ENCODE measurements around the gene TEF. TPM values are rescaled to one million over a fixed set of nuclear protein-coding genes. Genes with fewer than 3 reads are reported as not detected.

The TEF gene
- total and polyA plus RNA-seq, 3 donors from 2014 or later, result 25.6 to 40.9 (median 32.8) TPM

DNA sequence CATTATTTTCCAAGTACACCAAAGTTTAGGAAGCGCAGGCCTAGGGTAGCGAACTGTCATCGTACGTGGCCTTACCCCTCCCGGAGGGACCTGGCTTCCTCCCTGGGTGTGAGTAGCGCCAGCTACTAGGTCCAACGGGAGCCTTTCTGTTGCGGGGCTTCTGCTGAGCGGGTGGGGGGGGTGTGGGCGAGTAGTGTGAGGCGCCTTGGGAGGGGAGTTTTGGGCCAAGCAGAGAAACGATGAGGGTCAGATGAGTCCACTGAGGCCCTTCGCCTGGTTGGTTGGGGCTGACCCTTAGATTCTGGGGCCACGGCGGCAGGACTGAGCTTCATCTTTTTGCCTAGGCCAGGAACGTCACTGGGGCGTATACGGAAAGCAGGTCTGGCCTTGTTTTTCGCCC lies 868 bp downstream of the TEF start:
- H3K27me3 ChIP-seq, result no peaks in the 10 kb centered on the region
- WGBS, 2 donors, result 6 to 9% methylated on average over 7 to 18 of the region's 19 CpGs
- H3K4me1 ChIP-seq, result peaks cover 30% of the 10 kb centered on the region
- peak; percentile 53 for DNase-seq
- intact Hi-C loops (cut with DNase I; ENCODE audit: low total_unique reads), result no loop called here
- H3K36me3 ChIP-seq (ENCODE audit: low read depth, missing control alignments), result no peaks in the 10 kb centered on the region
- no peaks in the 10 kb centered on the region for H3K9me3 ChIP-seq
- peak overlapping the region; percentile 74 to 96 for H3K4me3 ChIP-seq
- no peak for TF ChIP-seq POLR2A (IDR thresholded peaks at IDR 0.05)
- TF ChIP-seq, protein P1, sequence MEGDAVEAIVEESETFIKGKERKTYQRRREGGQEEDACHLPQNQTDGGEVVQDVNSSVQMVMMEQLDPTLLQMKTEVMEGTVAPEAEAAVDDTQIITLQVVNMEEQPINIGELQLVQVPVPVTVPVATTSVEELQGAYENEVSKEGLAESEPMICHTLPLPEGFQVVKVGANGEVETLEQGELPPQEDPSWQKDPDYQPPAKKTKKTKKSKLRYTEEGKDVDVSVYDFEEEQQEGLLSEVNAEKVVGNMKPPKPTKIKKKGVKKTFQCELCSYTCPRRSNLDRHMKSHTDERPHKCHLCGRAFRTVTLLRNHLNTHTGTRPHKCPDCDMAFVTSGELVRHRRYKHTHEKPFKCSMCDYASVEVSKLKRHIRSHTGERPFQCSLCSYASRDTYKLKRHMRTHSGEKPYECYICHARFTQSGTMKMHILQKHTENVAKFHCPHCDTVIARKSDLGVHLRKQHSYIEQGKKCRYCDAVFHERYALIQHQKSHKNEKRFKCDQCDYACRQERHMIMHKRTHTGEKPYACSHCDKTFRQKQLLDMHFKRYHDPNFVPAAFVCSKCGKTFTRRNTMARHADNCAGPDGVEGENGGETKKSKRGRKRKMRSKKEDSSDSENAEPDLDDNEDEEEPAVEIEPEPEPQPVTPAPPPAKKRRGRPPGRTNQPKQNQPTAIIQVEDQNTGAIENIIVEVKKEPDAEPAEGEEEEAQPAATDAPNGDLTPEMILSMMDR (IDR thresholded peaks at IDR 0.05), result no peak
- H3K27ac ChIP-seq, result peak overlapping the region; percentile 98

DNA sequence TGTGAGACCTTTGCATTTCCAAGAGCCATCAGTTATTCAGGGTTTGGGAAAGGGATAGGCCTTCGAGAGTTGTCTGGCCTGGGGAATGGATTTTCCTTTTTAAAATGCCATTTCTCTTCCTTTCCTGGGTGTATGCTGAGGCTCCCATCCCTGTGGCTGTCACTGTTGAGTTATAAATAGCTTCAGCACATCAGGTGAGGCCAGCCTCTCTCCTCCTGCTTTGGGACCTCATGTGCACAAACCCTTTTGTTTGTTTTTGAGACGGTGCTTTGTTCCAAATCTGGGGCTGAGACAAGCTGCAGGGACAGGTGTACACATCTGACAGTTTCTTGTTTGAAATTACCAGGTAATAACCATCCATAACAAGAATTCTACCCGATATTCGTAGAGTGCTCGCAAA lies 1.3 kb downstream of the TEF start:
- peak overlapping the region; percentile 98 for H3K27ac ChIP-seq
- no peaks in the 10 kb centered on the region for H3K36me3 ChIP-seq (ENCODE audit: low read depth, missing control alignments)
- H3K4me3 ChIP-seq, result peak overlapping the region; percentile 74 to 96
- WGBS, 2 donors, result 44 to 57% methylated on average over 5 of the region's 5 CpGs
- H3K4me1 ChIP-seq, result peaks cover 28% of the 10 kb centered on the region
- no peak for DNase-seq
- H3K9me3 ChIP-seq, result no peaks in the 10 kb centered on the region
- no peak for TF ChIP-seq POLR2A (IDR thresholded peaks at IDR 0.05)
- no peaks in the 10 kb centered on the region for H3K27me3 ChIP-seq
- intact Hi-C loops (cut with DNase I; ENCODE audit: low total_unique reads), result no loop called here

DNA sequence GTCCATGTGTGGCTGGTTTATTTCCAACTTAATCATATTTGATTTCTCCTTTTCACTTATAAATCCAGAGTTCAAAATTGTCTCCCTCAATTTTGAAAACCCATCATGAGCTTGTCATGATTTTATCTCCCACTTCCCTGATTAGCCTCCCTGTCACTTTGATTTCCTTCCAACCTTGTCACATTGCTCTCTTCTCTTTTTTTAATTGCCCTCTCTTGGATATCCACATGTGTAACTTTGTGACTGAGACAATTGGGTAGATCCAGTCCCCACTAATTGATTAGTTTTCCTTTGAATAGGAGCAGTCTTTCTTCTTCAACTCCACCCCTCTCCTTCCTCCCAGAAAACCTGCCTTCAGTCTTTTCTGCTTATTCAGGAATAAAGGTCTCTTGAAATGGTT lies 2.4 kb downstream of the TEF start:
- Histone ChIP-seq H3K27ac (peak overlapping the region; percentile 98), H3K27me3 (no peaks in the 10 kb centered on the region), H3K4me3 (no peak overlapping the region), H3K4me1 (peaks cover 28% of the 10 kb centered on the region), H3K36me3 (ENCODE audit: low read depth, missing control alignments) (no peaks in the 10 kb centered on the region), H3K9me3 (no peaks in the 10 kb centered on the region)
- DNase-seq, result no peak
- TF ChIP-seq POLR2A (IDR thresholded peaks at IDR 0.05), result no peak
- TF ChIP-seq, protein P1 (IDR thresholded peaks at IDR 0.05), result no peak
- intact Hi-C loops (cut with DNase I; ENCODE audit: low total_unique reads), result no loop called here

DNA sequence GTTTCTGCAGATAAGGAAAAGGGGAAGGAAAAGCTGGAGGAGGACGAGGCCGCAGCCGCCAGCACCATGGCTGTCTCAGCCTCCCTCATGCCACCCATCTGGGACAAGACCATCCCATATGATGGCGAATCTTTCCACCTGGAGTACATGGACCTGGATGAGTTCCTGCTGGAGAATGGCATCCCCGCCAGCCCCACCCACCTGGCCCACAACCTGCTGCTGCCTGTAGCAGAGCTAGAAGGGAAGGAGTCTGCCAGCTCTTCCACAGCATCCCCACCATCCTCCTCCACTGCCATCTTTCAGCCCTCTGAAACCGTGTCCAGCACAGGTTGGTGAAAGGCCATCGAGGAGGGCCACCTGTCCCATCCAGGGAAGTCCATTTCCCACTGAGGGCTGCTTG lies 5.6 kb downstream of the TEF start:
- 90 to 94% methylated on average over 7 of the region's 7 CpGs for WGBS, 2 donors
- H3K9me3 ChIP-seq, result no peaks in the 10 kb centered on the region
- H3K4me3 ChIP-seq, result no peak overlapping the region
- intact Hi-C loops (cut with DNase I; ENCODE audit: low total_unique reads), result no loop called here
- no peak for DNase-seq
- H3K27me3 ChIP-seq, result no peaks in the 10 kb centered on the region
- no peaks in the 10 kb centered on the region for H3K36me3 ChIP-seq (ENCODE audit: low read depth, missing control alignments)
- no peak overlapping the region for H3K27ac ChIP-seq
- peaks cover 20% of the 10 kb centered on the region for H3K4me1 ChIP-seq
- TF ChIP-seq POLR2A (IDR thresholded peaks at IDR 0.05), result no peak
- TF ChIP-seq, protein P1 (IDR thresholded peaks at IDR 0.05), result no peak

DNA sequence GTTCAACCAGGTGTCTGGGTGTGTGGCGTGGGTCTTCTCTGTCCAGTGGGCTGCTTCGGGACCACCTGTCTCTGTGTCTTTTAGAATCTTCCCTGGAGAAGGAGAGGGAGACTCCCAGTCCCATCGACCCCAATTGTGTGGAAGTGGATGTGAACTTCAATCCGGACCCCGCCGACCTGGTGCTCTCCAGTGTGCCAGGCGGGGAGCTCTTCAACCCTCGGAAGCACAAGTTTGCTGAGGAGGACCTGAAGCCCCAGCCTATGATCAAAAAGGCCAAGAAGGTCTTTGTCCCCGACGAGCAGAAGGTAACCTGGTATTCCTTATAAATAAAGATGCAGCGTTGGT lies 12.2 kb downstream of the TEF start:
- TF ChIP-seq, protein P1 (IDR thresholded peaks at IDR 0.05), result no peak
- TF ChIP-seq POLR2A (IDR thresholded peaks at IDR 0.05), result no peak
- DNase-seq, result no peak
- 73 to 79% methylated on average over 11 of the region's 11 CpGs for WGBS, 2 donors
- intact Hi-C loops (cut with DNase I; ENCODE audit: low total_unique reads), result no loop called here
- Histone ChIP-seq H3K36me3 (ENCODE audit: low read depth, missing control alignments) (no peaks in the 10 kb centered on the region), H3K27me3 (no peaks in the 10 kb centered on the region), H3K4me3 (no peak overlapping the region), H3K9me3 (no peaks in the 10 kb centered on the region), H3K4me1 (peaks cover 19% of the 10 kb centered on the region), H3K27ac (peak overlapping the region; percentile 39 to 77)

Data from testis (tissue), 3 donors.